ENCODE measurements around the gene KIF26B.

Gene KIF26B

GRCh38 chr1:245142976-245143375, 11.8 kb upstream of the KIF26B start:
- H3K4me1 ChIP-seq: no peaks in the 10 kb centered on the region; the same call in 1 of the 2 replicates
- H3K9me3 ChIP-seq: no peaks in the 10 kb centered on the region
- no peak for TF ChIP-seq CTCF (IDR thresholded peaks at IDR 0.05; ENCODE audit: low read depth, low read length)
- H3K27me3 ChIP-seq: no peaks in the 10 kb centered on the region
- no peak overlapping the region for H3K4me3 ChIP-seq (ENCODE audit: low read depth, low read length)
- no peaks in the 10 kb centered on the region for H3K36me3 ChIP-seq
- no peak for DNase-seq

GRCh38 chr1:245143849-245144248, 10.9 kb upstream of the KIF26B start:
- DNase-seq: no peak
- Histone ChIP-seq H3K36me3 (no peaks in the 10 kb centered on the region), H3K4me1 (no peaks in the 10 kb centered on the region; the same call in 1 of the 2 replicates), H3K27me3 (no peaks in the 10 kb centered on the region), H3K4me3 (ENCODE audit: low read depth, low read length) (no peak overlapping the region), H3K9me3 (no peaks in the 10 kb centered on the region)
- TF ChIP-seq CTCF (IDR thresholded peaks at IDR 0.05; ENCODE audit: low read depth, low read length): no peak

- H3K36me3 ChIP-seq: no peaks in the 10 kb centered on the region
- no peak overlapping the region for H3K4me3 ChIP-seq (ENCODE audit: low read depth, low read length)
- no peaks in the 10 kb centered on the region for H3K4me1 ChIP-seq
- H3K27me3 ChIP-seq: no peaks in the 10 kb centered on the region
- DNase-seq: no peak
- no peak for TF ChIP-seq CTCF (IDR thresholded peaks at IDR 0.05; ENCODE audit: low read depth, low read length)
- no peaks in the 10 kb centered on the region for H3K9me3 ChIP-seq
These were observed 6.7 kb upstream of the KIF26B start for GRCh38 chr1:245148069-245148468.

- DNase-seq: no peak
- H3K27me3 ChIP-seq: no peaks in the 10 kb centered on the region
- no peaks in the 10 kb centered on the region for H3K9me3 ChIP-seq
- TF ChIP-seq CTCF (IDR thresholded peaks at IDR 0.05; ENCODE audit: low read depth, low read length): no peak
- no peaks in the 10 kb centered on the region for H3K36me3 ChIP-seq
- no peak overlapping the region for H3K4me3 ChIP-seq (ENCODE audit: low read depth, low read length)
- no peaks in the 10 kb centered on the region for H3K4me1 ChIP-seq
These were observed 5.9 kb upstream of the KIF26B start for GRCh38 chr1:245148861-245149260.

- Histone ChIP-seq H3K9me3 (peaks cover 4% of the 10 kb centered on the region; the same call in 1 of the 2 replicates), H3K4me1 (0 out of 2 replicates have a peak, but pooled peaks cover 3% of the 10 kb centered on the region), H3K36me3 (peaks cover 7% of the 10 kb centered on the region), H3K4me3 (ENCODE audit: low read depth, low read length) (peak overlapping the region; percentile 93), H3K27me3 (no peaks in the 10 kb centered on the region)
- peak; percentile 80 for DNase-seq
- TF ChIP-seq CTCF (IDR thresholded peaks at IDR 0.05; ENCODE audit: low read depth, low read length): peak; percentile 77
These were observed 1.7 kb upstream of the KIF26B start for GRCh38 chr1:245153081-245153551.

DNA sequence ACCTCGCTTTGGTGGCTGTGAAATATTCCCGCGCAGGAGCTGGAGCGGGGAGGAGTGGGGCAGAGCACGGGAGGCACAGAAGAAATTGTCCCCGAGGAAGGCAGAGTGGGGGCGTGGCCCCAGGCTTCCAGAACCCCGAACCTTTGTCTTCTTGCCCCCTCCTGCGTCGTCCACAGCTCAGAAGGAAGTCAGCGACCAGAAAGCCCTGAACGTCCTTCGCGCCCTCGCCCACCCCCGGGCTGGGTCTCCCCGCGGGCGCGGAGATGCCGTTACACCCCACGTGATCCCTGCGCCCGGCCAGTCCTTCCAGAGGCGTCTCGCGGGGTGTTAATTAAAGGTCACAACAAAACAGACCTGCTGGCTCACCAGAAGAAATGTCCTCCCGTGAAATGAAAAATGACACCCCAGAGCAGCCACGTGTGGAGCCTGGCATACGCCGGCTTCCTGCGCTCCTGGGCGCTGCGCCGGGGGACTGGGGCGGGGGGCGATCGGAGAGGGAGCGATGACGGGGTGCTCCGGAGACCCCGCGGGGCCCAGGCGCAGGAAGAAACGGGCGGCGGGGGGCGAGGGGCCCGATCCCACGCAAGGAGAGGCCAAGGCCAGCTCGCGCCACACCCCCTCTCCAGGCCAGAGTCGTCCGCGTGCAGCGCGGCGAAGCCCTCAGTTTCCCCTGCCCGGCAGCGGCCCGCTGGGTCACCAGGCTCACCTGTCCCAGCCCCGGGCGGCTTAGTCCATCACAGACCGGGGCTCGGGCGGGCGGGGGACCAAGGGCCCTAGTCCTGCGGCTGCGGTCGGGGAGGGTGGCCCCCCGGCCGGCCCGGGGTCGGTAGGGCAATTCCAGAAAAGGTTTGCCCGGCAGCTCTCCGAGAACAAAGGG, 995 bp upstream of the KIF26B start:
- TF ChIP-seq CTCF (IDR thresholded peaks at IDR 0.05; ENCODE audit: low read depth, low read length): no peak
- peak; percentile 51 for DNase-seq
- H3K4me1 ChIP-seq: 0 out of 2 replicates have a peak, but pooled peaks cover 3% of the 10 kb centered on the region
- H3K9me3 ChIP-seq: peaks cover 4% of the 10 kb centered on the region; the same call in 1 of the 2 replicates
- H3K36me3 ChIP-seq: peaks cover 14% of the 10 kb centered on the region
- no peaks in the 10 kb centered on the region for H3K27me3 ChIP-seq
- peak overlapping the region; percentile 93 for H3K4me3 ChIP-seq (ENCODE audit: low read depth, low read length)
